ENCODE data around the gene SETD1B.

Gene SETD1B

GRCh38 chr12:121787063-121788025 is 16.5 kb upstream of the SETD1B start:
- Histone ChIP-seq H3K27ac (ENCODE audit: low read length) (no peak overlapping the region), H3K4me3 (ENCODE audit: low read length) (no peak overlapping the region), H3K36me3 (replicated peaks; ENCODE audit: insufficient read depth, low read length) (no peaks in the 10 kb centered on the region), H3K79me2 (ENCODE audit: low read length) (no peaks in the 10 kb centered on the region), H3K9me2 (replicated peaks; ENCODE audit: insufficient read depth, low read length) (no peaks in the 10 kb centered on the region), H3K4me1 (ENCODE audit: low read length) (peaks cover 12% of the 10 kb centered on the region), H3K9me3 (replicated peaks; ENCODE audit: insufficient read depth, low read length) (no peaks in the 10 kb centered on the region), H3K4me2 (ENCODE audit: low read depth, low read length) (no peak overlapping the region), H3K27me3 (replicated peaks; ENCODE audit: insufficient read depth, low read length) (no peaks in the 10 kb centered on the region), H4K20me1 (ENCODE audit: insufficient read depth, low read length) (no peaks in the 10 kb centered on the region), H2AFZ (ENCODE audit: low read length) (no peak overlapping the region), H3F3A (ENCODE audit: insufficient read depth, low read length) (no peaks in the 10 kb centered on the region), H3K9ac (ENCODE audit: low read length) (no peak overlapping the region)
- TF ChIP-seq EZH2 (optimal IDR thresholded peaks at IDR 0.05; ENCODE audit: low read depth, low read length) (no peak), EZH2phosphoT487 (IDR thresholded peaks at IDR 0.05; ENCODE audit: low read length) (no peak), CTCF (IDR thresholded peaks at IDR 0.05; ENCODE audit: low read length) (no peak)
- DNase-seq = no peak

DNA sequence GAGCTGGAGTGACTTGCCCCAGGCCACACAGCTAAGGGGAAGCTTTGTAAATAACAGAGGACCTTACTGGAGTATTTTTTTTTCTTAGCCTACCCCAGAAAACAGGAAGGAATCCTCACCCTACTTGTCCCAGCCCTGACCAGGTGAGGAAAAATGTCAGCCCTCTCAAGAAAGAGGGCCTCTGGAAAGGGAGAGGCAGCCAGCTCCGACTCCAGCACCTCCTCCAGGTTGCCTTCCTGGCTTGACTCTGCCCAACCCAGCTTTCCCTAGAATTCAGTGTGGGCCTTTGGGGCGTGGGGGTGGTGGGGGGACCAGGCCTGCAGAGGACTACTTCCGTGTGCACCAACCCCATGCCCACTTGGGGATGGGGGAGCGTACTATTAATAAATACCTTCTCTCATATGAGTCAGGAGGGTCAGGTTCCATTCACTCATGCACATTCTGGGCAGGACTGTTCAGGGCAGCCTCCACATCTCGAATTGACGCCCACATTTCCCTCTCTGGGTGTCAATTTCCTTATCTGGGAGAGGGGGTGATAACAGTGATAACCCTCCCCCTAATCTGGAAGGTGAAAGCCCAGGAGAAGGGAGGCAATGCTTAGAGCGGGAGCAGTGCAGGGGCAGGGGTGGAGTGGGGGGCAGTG is 15.5 kb upstream of the SETD1B start:
- Histone ChIP-seq H3K9me3 (replicated peaks; ENCODE audit: insufficient read depth, low read length) (no peaks in the 10 kb centered on the region), H3K79me2 (ENCODE audit: low read length) (no peaks in the 10 kb centered on the region), H3F3A (ENCODE audit: insufficient read depth, low read length) (no peaks in the 10 kb centered on the region), H3K4me2 (ENCODE audit: low read depth, low read length) (no peak overlapping the region), H3K27ac (ENCODE audit: low read length) (no peak overlapping the region), H2AFZ (ENCODE audit: low read length) (no peak overlapping the region), H3K9ac (ENCODE audit: low read length) (no peak overlapping the region), H3K4me1 (ENCODE audit: low read length) (peaks cover 12% of the 10 kb centered on the region), H3K9me2 (replicated peaks; ENCODE audit: insufficient read depth, low read length) (no peaks in the 10 kb centered on the region), H4K20me1 (ENCODE audit: insufficient read depth, low read length) (no peaks in the 10 kb centered on the region), H3K4me3 (ENCODE audit: low read length) (no peak overlapping the region), H3K36me3 (replicated peaks; ENCODE audit: insufficient read depth, low read length) (no peaks in the 10 kb centered on the region), H3K27me3 (replicated peaks; ENCODE audit: insufficient read depth, low read length) (no peaks in the 10 kb centered on the region)
- TF ChIP-seq CTCF (IDR thresholded peaks at IDR 0.05; ENCODE audit: low read length) (no peak), EZH2 (optimal IDR thresholded peaks at IDR 0.05; ENCODE audit: low read depth, low read length) (no peak), EZH2phosphoT487 (IDR thresholded peaks at IDR 0.05; ENCODE audit: low read length) (no peak)
- no peak for DNase-seq

DNA sequence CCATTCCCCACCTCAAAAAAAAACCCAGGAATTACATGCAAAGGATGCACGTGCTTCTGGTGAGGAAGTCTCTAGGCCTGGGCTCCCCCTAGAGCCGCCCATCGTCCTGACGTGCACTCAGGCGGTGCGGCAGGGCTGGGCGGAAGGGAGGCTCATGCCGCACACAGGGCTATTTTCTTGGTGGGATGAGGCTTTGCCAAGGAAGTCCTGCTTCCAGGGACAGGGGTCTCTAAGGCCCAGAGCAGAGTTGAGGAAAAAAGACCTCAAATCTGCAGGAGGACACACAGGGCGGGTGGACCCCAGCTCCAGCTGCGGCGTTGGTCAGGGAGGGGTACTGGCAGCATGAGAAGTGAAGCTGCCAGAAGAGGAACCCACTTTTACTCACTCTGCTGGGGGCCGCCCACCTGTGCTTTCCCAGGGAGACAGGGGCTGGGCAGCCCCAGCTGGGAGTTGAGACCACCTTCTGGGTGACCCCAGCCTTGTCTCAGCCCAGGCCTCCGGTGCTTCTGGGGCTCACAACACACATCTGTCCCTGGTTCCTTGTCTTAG is 14.5 kb upstream of the SETD1B start:
- Histone ChIP-seq H3K36me3 (replicated peaks; ENCODE audit: insufficient read depth, low read length) (no peaks in the 10 kb centered on the region), H3K79me2 (ENCODE audit: low read length) (no peaks in the 10 kb centered on the region), H3K27me3 (replicated peaks; ENCODE audit: insufficient read depth, low read length) (no peaks in the 10 kb centered on the region), H4K20me1 (ENCODE audit: insufficient read depth, low read length) (no peaks in the 10 kb centered on the region), H3K27ac (ENCODE audit: low read length) (peak overlapping the region; percentile 25; the same call in 1 of the 2 replicates), H3K4me2 (ENCODE audit: low read depth, low read length) (peak overlapping the region; percentile 45; the same call in 1 of the 2 replicates), H3K9me3 (replicated peaks; ENCODE audit: insufficient read depth, low read length) (no peaks in the 10 kb centered on the region), H3K9me2 (replicated peaks; ENCODE audit: insufficient read depth, low read length) (no peaks in the 10 kb centered on the region), H2AFZ (ENCODE audit: low read length) (peak overlapping the region; percentile 74; the same call in 1 of the 2 replicates), H3K4me1 (ENCODE audit: low read length) (peaks cover 12% of the 10 kb centered on the region), H3K9ac (ENCODE audit: low read length) (no peak overlapping the region; the same call in 1 of the 2 replicates), H3K4me3 (ENCODE audit: low read length) (no peak overlapping the region), H3F3A (ENCODE audit: insufficient read depth, low read length) (no peaks in the 10 kb centered on the region)
- TF ChIP-seq EZH2 (optimal IDR thresholded peaks at IDR 0.05; ENCODE audit: low read depth, low read length) (no peak), CTCF (IDR thresholded peaks at IDR 0.05; ENCODE audit: low read length) (no peak), EZH2phosphoT487 (IDR thresholded peaks at IDR 0.05; ENCODE audit: low read length) (no peak)
- DNase-seq = no peak
